ENCODE results near the gene PRUNE2. TPM values are rescaled to one million over a fixed set of nuclear protein-coding genes. Genes with fewer than 3 reads are reported as not detected.

PRUNE2 gene
- polyA plus RNA-seq, 1 donor (not counting 4 experiments of a cell fraction or from before 2014, with no cell fraction given): 0.41 TPM

DNA sequence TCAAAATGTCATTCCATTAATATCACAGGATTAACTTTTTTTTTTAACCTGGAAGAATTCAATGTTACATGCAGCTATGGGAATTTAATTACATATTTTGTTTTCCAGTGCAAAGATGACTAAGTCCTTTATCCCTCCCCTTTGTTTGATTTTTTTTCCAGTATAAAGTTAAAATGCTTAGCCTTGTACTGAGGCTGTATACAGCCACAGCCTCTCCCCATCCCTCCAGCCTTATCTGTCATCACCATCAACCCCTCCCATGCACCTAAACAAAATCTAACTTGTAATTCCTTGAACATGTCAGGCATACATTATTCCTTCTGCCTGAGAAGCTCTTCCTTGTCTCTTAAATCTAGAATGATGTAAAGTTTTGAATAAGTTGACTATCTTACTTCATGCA, 121.0 kb downstream of the PRUNE2 start:
- no peaks in the 10 kb centered on the region for H3K4me1 ChIP-seq (ENCODE audit: control insufficient read depth, extremely low read depth, insufficient read depth, low read length)
- no peaks in the 10 kb centered on the region for H4K20me1 ChIP-seq (ENCODE audit: control insufficient read depth, extremely low read depth, insufficient read depth, low read length)
- no peaks in the 10 kb centered on the region for H3K27me3 ChIP-seq (ENCODE audit: control insufficient read depth, extremely low read depth, insufficient read depth, low read length)
- DNase-seq (ENCODE audit: low read depth, low spot score): no peak
- no peaks in the 10 kb centered on the region for H3K79me2 ChIP-seq (ENCODE audit: control insufficient read depth, insufficient read depth, low read length)
- no peak overlapping the region for H2AFZ ChIP-seq (ENCODE audit: control insufficient read depth, low read length)
- dilution Hi-C loops (cut with MboI; ENCODE audit: extremely low pct_ligation_motif_present, low sequenced_read_pairs): no loop called here
- no peaks in the 10 kb centered on the region for H3K9me1 ChIP-seq (ENCODE audit: control insufficient read depth, extremely low read depth, insufficient read depth, low read length)
- no peaks in the 10 kb centered on the region for H3K36me3 ChIP-seq (ENCODE audit: control insufficient read depth in 2 of 2, extremely low read depth in 1 of 2, insufficient read depth in 2 of 2, low read length in 2 of 2)
- TF ChIP-seq EZH2 (IDR thresholded peaks at IDR 0.05; ENCODE audit: low read length): no peak
- TF ChIP-seq, protein P1, sequence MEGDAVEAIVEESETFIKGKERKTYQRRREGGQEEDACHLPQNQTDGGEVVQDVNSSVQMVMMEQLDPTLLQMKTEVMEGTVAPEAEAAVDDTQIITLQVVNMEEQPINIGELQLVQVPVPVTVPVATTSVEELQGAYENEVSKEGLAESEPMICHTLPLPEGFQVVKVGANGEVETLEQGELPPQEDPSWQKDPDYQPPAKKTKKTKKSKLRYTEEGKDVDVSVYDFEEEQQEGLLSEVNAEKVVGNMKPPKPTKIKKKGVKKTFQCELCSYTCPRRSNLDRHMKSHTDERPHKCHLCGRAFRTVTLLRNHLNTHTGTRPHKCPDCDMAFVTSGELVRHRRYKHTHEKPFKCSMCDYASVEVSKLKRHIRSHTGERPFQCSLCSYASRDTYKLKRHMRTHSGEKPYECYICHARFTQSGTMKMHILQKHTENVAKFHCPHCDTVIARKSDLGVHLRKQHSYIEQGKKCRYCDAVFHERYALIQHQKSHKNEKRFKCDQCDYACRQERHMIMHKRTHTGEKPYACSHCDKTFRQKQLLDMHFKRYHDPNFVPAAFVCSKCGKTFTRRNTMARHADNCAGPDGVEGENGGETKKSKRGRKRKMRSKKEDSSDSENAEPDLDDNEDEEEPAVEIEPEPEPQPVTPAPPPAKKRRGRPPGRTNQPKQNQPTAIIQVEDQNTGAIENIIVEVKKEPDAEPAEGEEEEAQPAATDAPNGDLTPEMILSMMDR (optimal IDR thresholded peaks at IDR 0.05 in 1 of 3, IDR thresholded peaks at IDR 0.05 in 1 of 3, conservative IDR thresholded peaks at IDR 0.05 in 1 of 3; ENCODE audit: extremely low read depth in 1 of 3, insufficient read depth in 2 of 3, low read length in 3 of 3): no peak
- H3K4me2 ChIP-seq (ENCODE audit: control insufficient read depth, extremely low read depth, insufficient read depth, low read depth, low read length): no peak overlapping the region
- H3K27ac ChIP-seq (ENCODE audit: control insufficient read depth, insufficient read depth, low read length): no peak overlapping the region
- H3K9me3 ChIP-seq (ENCODE audit: control insufficient read depth, low read depth, low read length): no peaks in the 10 kb centered on the region
- no peak overlapping the region for H3K9ac ChIP-seq (ENCODE audit: control insufficient read depth, extremely low read depth, insufficient read depth, low read length)
- no peak overlapping the region for H3K4me3 ChIP-seq (ENCODE audit: control insufficient read depth in 2 of 3, extremely low read depth in 1 of 3, insufficient read depth in 2 of 3, low read depth in 1 of 3, low read length in 3 of 3)
- no peak for FAIRE-seq

DNA sequence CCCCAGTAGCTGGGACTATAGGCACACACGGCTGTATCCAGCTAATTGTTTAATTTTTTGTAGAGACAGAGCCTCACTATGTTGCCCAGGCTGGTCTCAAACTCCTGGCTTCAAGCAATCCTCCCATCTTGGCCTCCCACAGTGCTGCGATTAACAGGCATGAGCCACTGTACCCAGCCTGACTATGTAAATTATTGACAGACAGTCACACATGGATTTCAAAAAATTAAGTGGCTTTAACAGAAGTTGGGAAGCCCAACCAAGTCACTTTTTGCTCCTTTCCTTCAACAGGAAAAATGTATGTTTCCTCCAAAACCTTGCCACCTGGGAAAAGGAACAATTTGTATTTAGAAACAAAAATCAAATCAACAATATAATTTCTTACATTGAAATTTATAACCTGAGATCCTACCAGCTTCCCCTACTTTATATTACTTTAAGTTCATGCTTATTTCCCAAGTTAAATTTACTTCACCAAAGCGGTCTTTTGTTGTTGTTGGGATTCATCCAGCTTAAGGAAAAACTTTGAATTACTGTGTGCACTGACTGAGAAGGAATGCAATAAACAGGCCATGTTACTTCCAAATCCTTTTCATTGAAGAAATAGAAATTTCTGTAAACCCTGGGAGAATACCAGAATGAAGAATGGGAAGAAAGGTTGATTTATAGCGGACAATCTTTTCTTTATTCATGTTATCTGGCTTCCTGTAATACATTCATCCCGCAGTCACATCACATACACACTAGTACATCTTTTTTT, 133.0 kb downstream of the PRUNE2 start:
- H3K27ac ChIP-seq (ENCODE audit: control insufficient read depth, insufficient read depth, low read length): no peak overlapping the region
- H4K20me1 ChIP-seq (ENCODE audit: control insufficient read depth, extremely low read depth, insufficient read depth, low read length): no peaks in the 10 kb centered on the region
- H3K36me3 ChIP-seq (ENCODE audit: control insufficient read depth in 2 of 2, extremely low read depth in 1 of 2, insufficient read depth in 2 of 2, low read length in 2 of 2): no peaks in the 10 kb centered on the region
- no peak for DNase-seq (ENCODE audit: low read depth, low spot score)
- H2AFZ ChIP-seq (ENCODE audit: control insufficient read depth, low read length): no peak overlapping the region
- no peaks in the 10 kb centered on the region for H3K4me1 ChIP-seq (ENCODE audit: control insufficient read depth, extremely low read depth, insufficient read depth, low read length)
- TF ChIP-seq EZH2 (IDR thresholded peaks at IDR 0.05; ENCODE audit: low read length): no peak
- H3K9ac ChIP-seq (ENCODE audit: control insufficient read depth, extremely low read depth, insufficient read depth, low read length): no peak overlapping the region
- no peaks in the 10 kb centered on the region for H3K9me3 ChIP-seq (ENCODE audit: control insufficient read depth, low read depth, low read length)
- dilution Hi-C loops (cut with MboI; ENCODE audit: extremely low pct_ligation_motif_present, low sequenced_read_pairs): no loop called here
- H3K4me2 ChIP-seq (ENCODE audit: control insufficient read depth, extremely low read depth, insufficient read depth, low read depth, low read length): no peak overlapping the region
- no peaks in the 10 kb centered on the region for H3K79me2 ChIP-seq (ENCODE audit: control insufficient read depth, insufficient read depth, low read length)
- no peaks in the 10 kb centered on the region for H3K27me3 ChIP-seq (ENCODE audit: control insufficient read depth, extremely low read depth, insufficient read depth, low read length)
- no peak for FAIRE-seq
- H3K9me1 ChIP-seq (ENCODE audit: control insufficient read depth, extremely low read depth, insufficient read depth, low read length): no peaks in the 10 kb centered on the region
- no peak overlapping the region for H3K4me3 ChIP-seq (ENCODE audit: control insufficient read depth in 2 of 3, extremely low read depth in 1 of 3, insufficient read depth in 2 of 3, low read depth in 1 of 3, low read length in 3 of 3)

DNA sequence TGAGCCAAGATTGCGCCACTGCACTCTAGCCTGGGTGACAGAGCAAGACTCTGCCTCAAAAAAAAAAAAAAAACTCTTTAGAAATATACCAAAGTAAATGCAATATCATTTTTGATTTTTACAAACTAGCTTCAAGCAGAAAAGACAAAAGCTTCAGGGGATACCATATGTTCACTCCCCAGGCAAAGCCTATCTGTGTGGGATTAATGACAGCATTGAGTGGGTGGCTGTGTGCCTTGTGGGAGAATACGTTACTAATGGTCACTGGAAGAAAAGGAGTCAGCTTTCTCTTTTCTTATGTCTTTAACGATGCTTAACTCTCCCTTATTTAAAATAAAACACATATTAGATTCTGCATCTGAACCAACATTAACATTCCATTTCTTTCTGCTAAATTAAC, 139.8 kb downstream of the PRUNE2 start:
- TF ChIP-seq, protein P1 (optimal IDR thresholded peaks at IDR 0.05 in 1 of 3, IDR thresholded peaks at IDR 0.05 in 1 of 3, conservative IDR thresholded peaks at IDR 0.05 in 1 of 3; ENCODE audit: extremely low read depth in 1 of 3, insufficient read depth in 2 of 3, low read length in 3 of 3): no peak
- TF ChIP-seq EZH2 (IDR thresholded peaks at IDR 0.05; ENCODE audit: low read length): no peak
- no peaks in the 10 kb centered on the region for H3K27me3 ChIP-seq (ENCODE audit: control insufficient read depth, extremely low read depth, insufficient read depth, low read length)

More for the DNA sequence above, 139.8 kb downstream of the PRUNE2 start:
- DNase-seq (ENCODE audit: low read depth, low spot score) (no peak), FAIRE-seq (no peak)
- no peaks in the 10 kb centered on the region for H3K9me3 ChIP-seq (ENCODE audit: control insufficient read depth, low read depth, low read length)
- H4K20me1 ChIP-seq (ENCODE audit: control insufficient read depth, extremely low read depth, insufficient read depth, low read length): no peaks in the 10 kb centered on the region
- dilution Hi-C loops (cut with MboI; ENCODE audit: extremely low pct_ligation_motif_present, low sequenced_read_pairs): no loop called here
- H3K36me3 ChIP-seq (ENCODE audit: control insufficient read depth in 2 of 2, extremely low read depth in 1 of 2, insufficient read depth in 2 of 2, low read length in 2 of 2): no peaks in the 10 kb centered on the region
- H2AFZ ChIP-seq (ENCODE audit: control insufficient read depth, low read length): no peak overlapping the region
- H3K4me1 ChIP-seq (ENCODE audit: control insufficient read depth, extremely low read depth, insufficient read depth, low read length): no peaks in the 10 kb centered on the region
- H3K4me2 ChIP-seq (ENCODE audit: control insufficient read depth, extremely low read depth, insufficient read depth, low read depth, low read length): no peak overlapping the region
- no peaks in the 10 kb centered on the region for H3K9me1 ChIP-seq (ENCODE audit: control insufficient read depth, extremely low read depth, insufficient read depth, low read length)
- H3K27ac ChIP-seq (ENCODE audit: control insufficient read depth, insufficient read depth, low read length): no peak overlapping the region
- no peak overlapping the region for H3K9ac ChIP-seq (ENCODE audit: control insufficient read depth, extremely low read depth, insufficient read depth, low read length)
- no peaks in the 10 kb centered on the region for H3K79me2 ChIP-seq (ENCODE audit: control insufficient read depth, insufficient read depth, low read length)
- no peak overlapping the region for H3K4me3 ChIP-seq (ENCODE audit: control insufficient read depth in 2 of 3, extremely low read depth in 1 of 3, insufficient read depth in 2 of 3, low read depth in 1 of 3, low read length in 3 of 3)

All from keratinocyte (primary cell).